Testis (tissue), 2 donors: ENCODE results near the gene SLC4A4.

ENCODE experiments used
- CTCF ChIP-seq, 3 experiments: fragments of 450-650 bp in 2 of 3; fragments of 200-600 bp in 1 of 3; sonication (generic) in 1 of 3; IDR thresholded peaks; one replicate each; pipeline ENCODE4 v1.5.1; 2016 to 2019; ENCODE audit warnings: antibody characterized with exemption in 3 of 3, mild to moderate bottlenecking in 2 of 3, moderate library complexity in 1 of 3
- POLR2A ChIP-seq: fragments of 450-650 bp; IDR thresholded peaks from one replicate; pipeline ENCODE4 v1.6.1; 2017; ENCODE audit warnings: antibody characterized with exemption, mild to moderate bottlenecking, moderate library complexity

GRCh38 chr4:71466775-71467174, 128.0 kb downstream of the SLC4A4 start:
- TF ChIP-seq CTCF (IDR thresholded peaks at IDR 0.05) (no peak), POLR2A (no peak)
